MCF 10A (cell line): ENCODE data around the gene CMTM8. TPM values are rescaled to one million over a fixed set of nuclear protein-coding genes. Genes with fewer than 3 reads are reported as not detected.

Experiments
- BruUV-seq: library from RNA; stranded (reverse); fragments of 400-500 nt; replicated peaks from 2 replicates; lab custom pipeline; 2021; lab: Mats Ljungman, UMichigan
- CTCF ChIA-PET: fragments of 300-600 bp; sonication (Branson Sonifier 250); formaldehyde crosslinking; extraction: SDS; loops from one replicate; lab custom pipeline; 2021; ENCODE audit warnings: antibody characterized with exemption, inconsistent platforms; lab: Yijun Ruan, JAX
- POLR2A ChIA-PET: fragments of 300-600, 350-650 bp; sonication (Branson Sonifier 250); formaldehyde crosslinking; extraction: SDS; loops from one replicate; lab custom pipeline; 2020; ENCODE audit warnings: antibody characterized with exemption, inconsistent platforms; lab: Yijun Ruan, JAX
- DNase-seq: peaks from one replicate; pipeline ENCODE4 v3.0.0-alpha.2; 2018; ENCODE audit not compliant: unreplicated experiment
- H3K27ac Mint-ChIP-seq: one replicate; pipeline ENCODE4 v1.8.0; 2022; ENCODE audit warnings: mild to moderate bottlenecking, low read depth, mixed read lengths; ENCODE audit not compliant: unreplicated experiment
- H3K27me3 Mint-ChIP-seq: one replicate; pipeline ENCODE4 v1.8.0; 2022; ENCODE audit warnings: mixed read lengths; ENCODE audit not compliant: insufficient read depth, unreplicated experiment
- H3K36me3 Mint-ChIP-seq: one replicate; pipeline ENCODE4 v1.8.0; 2022; ENCODE audit warnings: mild to moderate bottlenecking, moderate library complexity, mixed read lengths; ENCODE audit not compliant: insufficient read depth, unreplicated experiment
- H3K4me1 Mint-ChIP-seq: one replicate; pipeline ENCODE4 v1.8.0; 2022; ENCODE audit warnings: mixed read lengths; ENCODE audit not compliant: insufficient read depth, unreplicated experiment
- H3K4me3 Mint-ChIP-seq: one replicate; pipeline ENCODE4 v1.8.0; 2022; ENCODE audit warnings: mild to moderate bottlenecking, moderate library complexity, mixed read lengths; ENCODE audit not compliant: unreplicated experiment
- H3K9me3 Mint-ChIP-seq: one replicate; pipeline ENCODE4 v1.8.0; 2022; ENCODE audit warnings: mixed read lengths; ENCODE audit not compliant: unreplicated experiment
- intact Hi-C: fragments of 100-400 bp; cut with micrococcal nuclease; formaldehyde crosslinking; loops from 2 replicates; pipeline ENCODE4 v1.14.1; 2022
- total RNA-seq: library from RNA; stranded (reverse); gene quantifications from 2 replicates; pipeline ENCODE4 v1.2.3, GENCODE V29; 2022
- TF ChIP-seq, protein P1 (sequence below): fragments of 200-600 bp; IDR thresholded peaks from one replicate; pipeline ENCODE4 v1.8.0; 2022; ENCODE audit warnings: antibody characterized with exemption, mild to moderate bottlenecking; ENCODE audit not compliant: unreplicated experiment

Gene CMTM8
- total RNA-seq, 1 experiment from 2014 or later = 3.8 TPM

DNA sequence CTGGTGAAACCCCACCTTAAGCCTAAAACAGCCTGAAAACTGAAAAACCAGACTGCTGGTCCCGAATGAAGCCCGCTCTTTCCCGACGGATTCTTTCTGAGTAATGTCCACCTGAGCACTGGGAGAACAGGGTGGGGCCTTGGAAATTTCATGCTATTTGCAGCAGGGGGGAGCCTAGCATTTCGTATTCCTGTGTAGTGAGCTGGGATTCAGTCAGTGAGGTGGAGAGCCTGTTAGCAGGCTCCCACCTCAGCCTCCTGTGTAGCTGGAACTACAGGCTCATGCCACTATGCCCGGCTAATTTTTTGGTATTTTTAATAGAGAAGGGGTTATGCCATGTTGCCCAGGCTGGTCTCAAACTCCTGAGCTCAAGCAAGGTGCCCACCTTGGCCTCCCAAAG, 74.7 kb downstream of the CMTM8 start:
- POLR2A ChIA-PET = no interaction called here

DNA sequence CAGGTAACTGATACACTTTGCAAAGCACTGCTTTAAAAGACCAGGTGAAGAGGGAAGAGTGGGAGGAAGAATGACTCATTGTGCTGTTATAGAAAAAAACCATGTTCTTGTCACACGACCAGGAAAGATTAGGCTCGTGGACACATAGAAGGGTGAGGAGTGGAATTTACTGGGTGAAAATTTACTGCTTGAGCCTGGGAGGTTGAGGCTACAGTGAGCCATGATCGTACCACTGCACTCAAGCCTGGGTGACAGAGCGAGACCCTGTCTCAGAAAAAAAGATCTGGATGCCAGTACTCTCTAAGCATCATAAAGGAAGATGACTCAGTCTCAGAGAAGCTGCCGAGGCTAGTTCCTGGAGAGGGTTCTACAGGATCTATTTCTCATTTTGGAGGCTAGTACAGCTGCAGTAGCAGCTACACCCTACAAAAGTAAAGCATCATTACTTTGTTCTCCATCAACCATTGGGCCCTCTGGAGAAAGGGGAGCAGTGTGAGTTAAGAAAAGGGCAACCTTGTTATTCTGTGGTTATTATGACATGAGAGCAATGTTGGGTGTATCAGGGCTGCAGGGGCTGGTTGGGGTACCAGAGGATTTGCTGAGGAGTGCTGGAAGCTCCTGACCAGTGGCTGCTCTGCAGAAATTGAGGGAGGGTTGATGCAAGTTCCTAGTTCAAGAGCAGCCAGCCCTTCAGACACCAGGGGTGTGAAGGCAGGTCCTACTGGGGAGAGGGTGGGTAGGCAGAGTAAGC, 75.4 kb downstream of the CMTM8 start:
- Mint-ChIP-seq H3K9me3 (no peaks in the 10 kb centered on the region), H3K4me3 (peak overlapping the region; percentile 47), H3K27ac (peak overlapping the region; percentile 69), H3K27me3 (no peaks in the 10 kb centered on the region), H3K4me1 (peaks cover 12% of the 10 kb centered on the region), H3K36me3 (no peaks in the 10 kb centered on the region)
- ChIA-PET POLR2A (interaction anchor here (0.5 kb wide), 1 partner anchor 291 kb away, joined by 4 read pairs; no protein-coding TSS in a partner anchor), CTCF (interaction anchor here (0.6 to 0.7 kb wide), 2 partner anchors 124 to 169 kb away, joined by 3 read pairs; no protein-coding TSS in a partner anchor)
- BruUV-seq = no TSS peak
- intact Hi-C loops = no loop called here
- TF ChIP-seq, protein P1, sequence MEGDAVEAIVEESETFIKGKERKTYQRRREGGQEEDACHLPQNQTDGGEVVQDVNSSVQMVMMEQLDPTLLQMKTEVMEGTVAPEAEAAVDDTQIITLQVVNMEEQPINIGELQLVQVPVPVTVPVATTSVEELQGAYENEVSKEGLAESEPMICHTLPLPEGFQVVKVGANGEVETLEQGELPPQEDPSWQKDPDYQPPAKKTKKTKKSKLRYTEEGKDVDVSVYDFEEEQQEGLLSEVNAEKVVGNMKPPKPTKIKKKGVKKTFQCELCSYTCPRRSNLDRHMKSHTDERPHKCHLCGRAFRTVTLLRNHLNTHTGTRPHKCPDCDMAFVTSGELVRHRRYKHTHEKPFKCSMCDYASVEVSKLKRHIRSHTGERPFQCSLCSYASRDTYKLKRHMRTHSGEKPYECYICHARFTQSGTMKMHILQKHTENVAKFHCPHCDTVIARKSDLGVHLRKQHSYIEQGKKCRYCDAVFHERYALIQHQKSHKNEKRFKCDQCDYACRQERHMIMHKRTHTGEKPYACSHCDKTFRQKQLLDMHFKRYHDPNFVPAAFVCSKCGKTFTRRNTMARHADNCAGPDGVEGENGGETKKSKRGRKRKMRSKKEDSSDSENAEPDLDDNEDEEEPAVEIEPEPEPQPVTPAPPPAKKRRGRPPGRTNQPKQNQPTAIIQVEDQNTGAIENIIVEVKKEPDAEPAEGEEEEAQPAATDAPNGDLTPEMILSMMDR = no peak
- peak; percentile 64 for DNase-seq

More for the DNA sequence above, 74.7 kb downstream of the CMTM8 start:
- no peaks in the 10 kb centered on the region for H3K27me3 Mint-ChIP-seq
- no TSS peak for BruUV-seq
- CTCF ChIA-PET = interaction anchor here (0.6 kb wide), 1 partner anchor 330 kb away, joined by 3 read pairs; no protein-coding TSS in a partner anchor
- DNase-seq = no peak
- H3K36me3 Mint-ChIP-seq = no peaks in the 10 kb centered on the region
- H3K9me3 Mint-ChIP-seq = no peaks in the 10 kb centered on the region
- peaks cover 12% of the 10 kb centered on the region for H3K4me1 Mint-ChIP-seq
- no peak overlapping the region for H3K4me3 Mint-ChIP-seq
- intact Hi-C loops = no loop called here
- TF ChIP-seq, protein P1 = no peak
- no peak overlapping the region for H3K27ac Mint-ChIP-seq

DNA sequence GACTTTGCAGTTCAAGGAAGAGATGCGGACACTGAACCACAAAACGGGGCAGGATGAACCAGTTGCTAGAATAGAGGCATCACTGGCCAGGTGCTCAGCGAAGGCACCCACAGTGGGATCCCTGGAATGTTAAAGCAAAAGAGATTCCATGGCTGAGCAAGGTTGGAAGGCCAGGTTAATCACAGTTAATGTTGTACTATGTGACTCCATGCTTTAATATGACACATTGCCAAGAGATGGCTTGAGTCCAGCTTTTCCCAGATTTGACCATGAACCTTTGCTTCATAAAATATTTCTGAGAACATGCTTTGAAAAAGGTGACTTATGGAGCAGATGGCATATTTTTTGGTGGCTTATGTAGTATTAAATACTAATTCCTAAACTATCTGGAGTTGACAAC, 77.0 kb downstream of the CMTM8 start:
- ChIA-PET POLR2A (interaction anchor here (0.6 kb wide), 1 partner anchor 10 kb away, joined by 3 read pairs; no protein-coding TSS in a partner anchor), CTCF (interaction anchor here (0.6 kb wide), 1 partner anchor 13 kb away, joined by 4 read pairs; no protein-coding TSS in a partner anchor)
- no TSS peak for BruUV-seq
- DNase-seq = no peak
- Mint-ChIP-seq H3K36me3 (no peaks in the 10 kb centered on the region), H3K9me3 (no peaks in the 10 kb centered on the region), H3K4me3 (no peak overlapping the region), H3K4me1 (peaks cover 12% of the 10 kb centered on the region), H3K27ac (no peak overlapping the region), H3K27me3 (no peaks in the 10 kb centered on the region)
- TF ChIP-seq, protein P1 = no peak
- intact Hi-C loops = no loop called here

DNA sequence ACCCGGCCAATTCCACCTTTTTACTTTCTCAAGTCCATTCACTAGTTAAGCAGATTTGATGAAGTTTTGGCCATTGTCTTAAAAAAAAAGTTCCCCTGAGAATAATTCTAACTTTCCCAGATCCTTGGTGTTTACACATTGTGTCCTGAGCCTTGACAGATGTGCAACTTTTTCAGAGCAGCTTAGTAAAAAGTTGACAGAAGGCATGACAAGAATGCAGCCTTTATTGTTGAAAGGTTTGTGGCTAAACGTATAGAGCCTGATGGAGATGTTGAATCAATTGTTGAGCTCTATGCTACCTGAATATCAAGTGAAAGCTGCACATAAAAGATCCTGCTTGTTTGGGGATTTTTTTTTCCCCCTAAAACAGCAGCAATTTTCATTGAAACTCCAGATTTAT, 77.8 kb downstream of the CMTM8 start:
- Mint-ChIP-seq H3K36me3 (peaks cover 4% of the 10 kb centered on the region), H3K4me3 (no peak overlapping the region), H3K4me1 (peaks cover 12% of the 10 kb centered on the region), H3K27ac (no peak overlapping the region), H3K27me3 (no peaks in the 10 kb centered on the region), H3K9me3 (no peaks in the 10 kb centered on the region)
- ChIA-PET CTCF (interaction anchor here (0.7 to 1.1 kb wide), 2 partner anchors 22 to 195 kb away, joined by 3 to 4 read pairs; no protein-coding TSS in a partner anchor), POLR2A (no interaction called here)
- intact Hi-C loops = no loop called here
- TF ChIP-seq, protein P1 = no peak
- BruUV-seq = no TSS peak
- no peak for DNase-seq
